Endothelial cell (in vitro differentiated cells): ENCODE measurements around the gene CBX8. TPM values are rescaled to one million over a fixed set of nuclear protein-coding genes. Genes with fewer than 3 reads are reported as not detected.
A peak's percentile ranks its signal among the peaks of the same experiment; 100 is the strongest.

ENCODE experiments used
- DNase-seq: peaks from one replicate; pipeline ENCODE4 v3.0.0; 2021; ENCODE audit warnings: low spot score
- H3K27ac Mint-ChIP-seq: one replicate; pipeline ENCODE4 v1.8.0; 2021; ENCODE audit warnings: mixed read lengths, inconsistent platforms; ENCODE audit not compliant: unreplicated experiment
- H3K27me3 Mint-ChIP-seq: one replicate; pipeline ENCODE4 v1.8.0; 2021; ENCODE audit warnings: mild to moderate bottlenecking, moderate library complexity, mixed read lengths, inconsistent platforms; ENCODE audit not compliant: unreplicated experiment
- H3K36me3 Mint-ChIP-seq: one replicate; pipeline ENCODE4 v1.8.0; 2021; ENCODE audit warnings: mild to moderate bottlenecking, low read depth, mixed read lengths, inconsistent platforms; ENCODE audit not compliant: unreplicated experiment
- H3K4me1 Mint-ChIP-seq: one replicate; pipeline ENCODE4 v1.8.0; 2021; ENCODE audit warnings: mild to moderate bottlenecking, mixed read lengths, inconsistent platforms; ENCODE audit not compliant: unreplicated experiment
- H3K4me3 Mint-ChIP-seq: one replicate; pipeline ENCODE4 v1.8.0; 2021; ENCODE audit warnings: mild to moderate bottlenecking, mixed read lengths, inconsistent platforms; ENCODE audit not compliant: unreplicated experiment
- H3K9me3 Mint-ChIP-seq: one replicate; pipeline ENCODE4 v1.8.0; 2021; ENCODE audit warnings: mixed read lengths, inconsistent platforms; ENCODE audit not compliant: unreplicated experiment
- total RNA-seq: library from RNA; stranded (reverse); fragmentation: NEBNext Ultra II Directional; extraction: Animal tissue kit (Norgen Biotek cat#: 25700); gene quantifications from one replicate; pipeline ENCODE4 v1.2.1, GENCODE V29; 2021; ENCODE audit not compliant: unreplicated experiment
- TF ChIP-seq, protein P1 (sequence below): fragments of 200-600 bp; sonication (generic); IDR thresholded peaks from one replicate; pipeline ENCODE4 v1.5.0; 2021; ENCODE audit warnings: antibody characterized with exemption; ENCODE audit not compliant: unreplicated experiment

Gene CBX8
- total RNA-seq, 1 donor from 2014 or later, result 3.3 TPM

DNA sequence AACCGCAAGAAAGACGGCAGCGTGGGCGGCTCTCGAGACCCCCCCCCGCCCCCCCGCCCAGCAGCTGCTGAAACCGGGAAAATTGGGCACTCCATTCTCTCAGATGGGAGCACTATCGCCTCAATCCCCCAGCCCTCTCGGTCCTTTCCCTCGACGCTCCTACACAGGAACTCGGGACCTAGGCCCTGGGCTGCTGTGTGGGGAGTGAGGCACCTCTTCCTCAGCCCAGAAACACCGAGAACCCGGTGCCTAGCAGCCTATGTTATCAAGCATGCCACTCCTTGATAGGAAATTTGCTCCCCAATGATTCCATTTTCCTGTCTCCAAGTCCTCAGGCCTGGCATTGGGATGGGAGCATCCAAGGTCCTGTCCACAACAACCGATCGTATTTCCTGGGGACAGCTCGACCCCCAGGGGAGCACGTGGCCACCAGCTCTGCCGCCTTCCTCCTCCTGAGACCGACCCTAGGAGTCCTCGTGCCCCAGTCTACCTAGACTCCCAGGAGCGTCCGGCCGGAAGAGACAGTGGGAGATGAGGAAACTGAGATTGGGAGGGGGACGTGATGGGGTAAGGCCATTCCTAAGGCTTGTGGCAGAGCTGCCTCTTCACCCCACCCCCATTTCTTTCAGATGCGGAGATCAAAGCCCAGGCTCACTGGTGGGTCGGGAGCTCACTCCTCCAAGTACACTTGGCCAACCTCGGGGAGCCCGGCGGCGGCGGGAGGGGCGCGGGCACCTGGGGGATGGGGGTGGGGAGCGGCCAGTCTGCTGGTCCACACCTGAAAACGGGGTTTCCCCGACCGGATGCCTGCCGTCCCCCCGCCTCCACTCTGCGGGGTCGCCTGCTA lies 17.5 kb upstream of the CBX8 start:
- H3K27me3 Mint-ChIP-seq, result peaks cover 27% of the 10 kb centered on the region
- H3K36me3 Mint-ChIP-seq, result no peaks in the 10 kb centered on the region
- H3K27ac Mint-ChIP-seq, result no peak overlapping the region
- H3K4me3 Mint-ChIP-seq, result no peak overlapping the region
- H3K9me3 Mint-ChIP-seq, result no peaks in the 10 kb centered on the region
- peaks cover 9% of the 10 kb centered on the region for H3K4me1 Mint-ChIP-seq
- TF ChIP-seq, protein P1, sequence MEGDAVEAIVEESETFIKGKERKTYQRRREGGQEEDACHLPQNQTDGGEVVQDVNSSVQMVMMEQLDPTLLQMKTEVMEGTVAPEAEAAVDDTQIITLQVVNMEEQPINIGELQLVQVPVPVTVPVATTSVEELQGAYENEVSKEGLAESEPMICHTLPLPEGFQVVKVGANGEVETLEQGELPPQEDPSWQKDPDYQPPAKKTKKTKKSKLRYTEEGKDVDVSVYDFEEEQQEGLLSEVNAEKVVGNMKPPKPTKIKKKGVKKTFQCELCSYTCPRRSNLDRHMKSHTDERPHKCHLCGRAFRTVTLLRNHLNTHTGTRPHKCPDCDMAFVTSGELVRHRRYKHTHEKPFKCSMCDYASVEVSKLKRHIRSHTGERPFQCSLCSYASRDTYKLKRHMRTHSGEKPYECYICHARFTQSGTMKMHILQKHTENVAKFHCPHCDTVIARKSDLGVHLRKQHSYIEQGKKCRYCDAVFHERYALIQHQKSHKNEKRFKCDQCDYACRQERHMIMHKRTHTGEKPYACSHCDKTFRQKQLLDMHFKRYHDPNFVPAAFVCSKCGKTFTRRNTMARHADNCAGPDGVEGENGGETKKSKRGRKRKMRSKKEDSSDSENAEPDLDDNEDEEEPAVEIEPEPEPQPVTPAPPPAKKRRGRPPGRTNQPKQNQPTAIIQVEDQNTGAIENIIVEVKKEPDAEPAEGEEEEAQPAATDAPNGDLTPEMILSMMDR, result no peak
- peak; percentile 4 for DNase-seq

DNA sequence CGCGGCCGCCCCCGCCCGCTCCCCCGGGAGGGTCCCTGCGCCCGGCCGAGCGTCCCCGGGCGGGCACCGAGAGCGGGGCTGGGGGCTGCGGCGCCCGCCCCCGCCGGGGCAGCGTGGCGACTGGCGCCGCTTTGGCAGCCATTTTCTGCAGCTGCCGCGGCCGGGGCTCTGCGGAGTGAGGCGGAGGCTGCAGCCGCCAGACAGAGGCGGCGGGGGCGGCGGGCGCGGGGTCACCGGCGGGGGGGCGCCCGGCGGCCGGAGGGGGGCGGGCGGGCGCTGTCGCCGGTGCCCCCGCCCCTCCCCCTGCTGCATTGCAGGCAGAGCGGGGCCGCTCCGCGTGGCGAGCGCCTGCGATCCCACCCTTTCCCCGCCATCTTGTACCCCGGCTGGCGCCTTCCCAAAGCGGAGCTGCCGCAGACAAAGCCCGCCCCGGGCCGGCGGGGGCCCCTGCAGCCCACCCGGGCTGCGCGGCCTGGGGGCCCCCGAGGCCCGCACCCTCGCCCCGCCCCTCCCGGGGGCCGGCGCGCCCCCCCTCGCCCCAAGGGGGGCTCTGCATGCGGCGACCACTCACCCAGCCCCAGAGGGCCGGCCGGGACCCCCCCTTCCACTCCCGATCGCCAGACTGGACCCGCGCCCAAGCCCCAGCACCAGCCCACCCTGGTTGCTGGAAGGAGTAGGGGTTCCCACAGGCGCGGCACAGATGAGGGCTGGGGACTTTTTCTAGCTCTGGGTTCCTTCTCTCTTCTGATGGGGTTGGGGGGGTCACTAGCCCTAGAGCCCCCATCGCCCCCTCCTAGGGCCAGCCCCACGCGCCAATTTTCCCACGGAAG lies 16.6 kb upstream of the CBX8 start:
- Mint-ChIP-seq H3K4me1 (peaks cover 9% of the 10 kb centered on the region), H3K27me3 (peaks cover 32% of the 10 kb centered on the region), H3K9me3 (no peaks in the 10 kb centered on the region)

DNA sequence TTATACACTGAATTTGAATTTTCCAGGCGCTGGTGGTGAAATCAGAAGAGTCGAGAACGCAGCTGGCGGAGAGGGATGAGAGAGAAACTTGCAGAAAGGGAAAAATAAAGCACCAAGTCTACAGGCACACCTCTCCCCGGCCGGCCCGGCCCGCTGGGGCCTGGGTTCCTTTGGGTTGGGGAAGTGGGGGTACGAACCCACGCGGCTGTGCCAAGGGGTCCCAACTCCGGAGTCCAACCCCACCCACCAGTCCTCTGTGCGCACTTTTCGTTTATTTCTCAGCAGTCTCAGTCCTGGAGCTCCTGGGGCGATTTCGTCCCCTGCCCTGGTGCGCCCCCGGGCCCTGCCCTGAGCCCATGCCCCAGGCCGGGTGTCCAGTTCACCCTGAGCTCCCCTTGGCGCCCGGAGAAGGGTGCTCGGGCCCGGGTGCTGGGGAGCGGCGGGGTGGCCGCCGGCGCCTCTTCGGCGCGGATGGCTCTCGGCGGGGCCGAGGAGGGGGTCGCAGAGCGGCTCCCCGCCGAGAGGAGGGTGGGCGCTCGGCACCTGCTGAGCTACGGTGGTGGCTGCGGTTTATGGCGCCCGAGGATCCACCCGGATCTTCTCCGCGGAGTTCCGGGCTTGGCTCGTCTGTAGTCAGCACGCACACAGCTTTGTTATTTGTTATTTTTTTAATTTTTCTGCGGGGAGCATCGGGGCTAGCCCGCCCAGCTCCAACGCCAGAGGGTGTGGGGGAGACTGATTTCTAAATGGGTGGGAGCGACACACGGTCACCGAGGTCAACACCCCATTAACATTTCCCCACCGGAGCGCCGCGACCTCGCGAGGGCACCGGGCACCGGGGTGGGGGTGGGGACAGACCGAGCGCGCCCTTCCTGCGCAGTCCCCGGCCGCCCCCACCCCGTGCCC lies 15.7 kb upstream of the CBX8 start:
- peaks cover 9% of the 10 kb centered on the region for H3K4me1 Mint-ChIP-seq
- peaks cover 37% of the 10 kb centered on the region for H3K27me3 Mint-ChIP-seq
- H3K4me3 Mint-ChIP-seq, result peak overlapping the region; percentile 56
- no peaks in the 10 kb centered on the region for H3K9me3 Mint-ChIP-seq
- H3K36me3 Mint-ChIP-seq, result no peaks in the 10 kb centered on the region
- TF ChIP-seq, protein P1, result no peak
- peak; percentile 11 for DNase-seq
- no peak overlapping the region for H3K27ac Mint-ChIP-seq

More for the DNA sequence above, 16.6 kb upstream of the CBX8 start:
- Mint-ChIP-seq H3K4me3 (no peak overlapping the region), H3K36me3 (no peaks in the 10 kb centered on the region), H3K27ac (no peak overlapping the region)
- TF ChIP-seq, protein P1, result no peak
- DNase-seq, result peak; percentile 37

DNA sequence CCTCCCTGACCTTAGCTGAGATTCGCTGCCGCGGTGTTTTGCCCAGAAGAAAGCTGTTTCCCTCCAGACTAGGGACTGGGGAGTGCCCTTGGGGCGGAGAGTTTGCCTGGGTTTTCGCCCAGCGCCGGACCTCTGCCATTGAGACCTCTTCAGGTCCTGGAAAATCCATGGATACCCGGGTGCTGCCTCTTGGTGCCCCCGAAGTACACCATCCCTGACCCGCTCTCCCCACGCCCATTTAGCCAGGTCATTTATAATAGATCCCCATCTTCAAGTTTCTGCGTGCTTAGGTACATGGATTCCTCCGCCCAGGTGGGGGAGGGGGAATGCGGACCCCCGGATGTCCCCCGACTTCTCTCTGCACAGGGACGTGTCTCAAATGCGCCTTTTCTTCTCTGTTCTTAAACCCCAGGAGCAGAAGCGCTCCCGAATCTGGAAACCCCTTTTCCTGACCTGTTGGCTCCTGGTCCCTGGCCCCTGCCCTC lies 15.0 kb upstream of the CBX8 start:
- peaks cover 9% of the 10 kb centered on the region for H3K4me1 Mint-ChIP-seq
- peaks cover 42% of the 10 kb centered on the region for H3K27me3 Mint-ChIP-seq
- no peak overlapping the region for H3K27ac Mint-ChIP-seq
- DNase-seq, result no peak
- TF ChIP-seq, protein P1, result no peak
- no peaks in the 10 kb centered on the region for H3K36me3 Mint-ChIP-seq
- H3K9me3 Mint-ChIP-seq, result no peaks in the 10 kb centered on the region
- H3K4me3 Mint-ChIP-seq, result peak overlapping the region; percentile 56
